Activated CD4-positive, alpha-beta T cell treated with anti-CD3 and anti-CD28 coated beads, Interleukin-2, amount 50 U/mL, for 24 hours (primary cell): ENCODE measurements around the gene RNF10.
"Not testable (repeated sequence)": the region's sequence is repeated elsewhere in the genome, so short reads cannot be mapped to it uniquely, and the experiment has no call there.

Experiments used
- DNase-seq, 2 donors: peaks; one replicate each; pipeline ENCODE4 v3.0.0-alpha.2; 2020; ENCODE audit warnings: low read depth in 1 of 2, low spot score in 1 of 2

Gene RNF10

DNA sequence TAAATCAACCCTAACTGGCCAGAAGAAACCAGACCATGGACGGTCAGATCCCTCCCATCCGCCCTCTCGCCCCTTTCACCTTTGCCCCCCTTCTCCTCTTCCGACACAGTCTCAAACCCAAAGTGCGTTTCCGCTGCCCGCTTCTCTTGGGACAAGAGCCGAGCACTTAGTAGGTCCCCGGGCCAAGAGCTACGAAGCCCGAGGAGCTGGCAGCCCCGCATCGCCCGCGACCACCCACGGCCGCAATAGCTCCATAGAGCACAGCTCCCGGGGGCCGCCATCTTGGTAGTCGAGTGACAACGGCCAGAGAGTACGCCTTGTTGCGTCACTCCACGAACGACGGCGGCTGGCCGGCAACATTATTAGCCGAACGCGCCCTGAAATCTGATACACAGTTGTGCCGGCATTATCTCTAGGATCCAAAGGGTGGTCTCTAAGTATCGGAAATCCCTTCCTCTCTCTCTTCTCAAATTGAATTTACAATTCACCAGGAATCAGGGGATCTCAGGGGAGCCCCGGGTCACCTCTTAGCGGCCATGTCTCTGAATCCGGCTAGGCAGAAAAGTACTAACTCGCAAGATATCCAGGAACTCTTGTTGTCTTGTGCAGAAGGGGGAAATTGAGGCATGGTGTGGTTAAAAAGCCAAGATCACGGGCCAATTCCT is 5.2 kb upstream of the RNF10 start, which contains the start of gene COQ5:
Gene COQ5 (minus strand): TSS at position 298 of the 665 bp plus-strand sequence. CDS start 17 bp downstream, at position 281.
- peak; percentile 64 to 84 for DNase-seq

- DNase-seq: no peak
Measured at GRCh38 chr12:120529641-120530417, 4.3 kb upstream of the RNF10 start.

- DNase-seq: not testable (repeated sequence)
Measured at GRCh38 chr12:120530418-120530761, 3.8 kb upstream of the RNF10 start.

DNA sequence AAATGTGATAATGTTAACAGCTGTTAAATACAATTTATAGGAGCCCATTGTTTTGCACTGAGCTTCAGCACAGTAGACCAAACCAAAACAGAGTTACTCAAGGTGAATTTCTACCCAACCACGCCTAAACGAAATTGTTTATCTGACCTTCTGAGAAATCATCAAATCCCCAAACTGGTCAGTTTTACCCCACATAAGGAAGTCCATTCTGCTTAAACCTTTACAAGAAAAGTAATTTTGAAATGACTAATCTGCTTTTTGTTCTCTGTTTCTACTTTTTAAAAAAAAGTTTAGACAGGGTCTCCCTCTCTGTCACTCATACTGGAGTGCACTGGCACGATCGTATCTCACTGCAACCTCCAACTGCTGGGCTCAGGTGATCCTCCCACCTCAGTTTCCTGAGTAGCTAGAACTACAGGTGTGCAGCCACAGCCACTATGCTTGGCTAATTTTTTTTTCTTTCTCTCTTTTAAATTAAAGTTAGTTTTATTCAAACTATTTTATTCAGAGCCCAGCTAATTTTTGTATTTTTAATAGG is 1.4 kb upstream of the RNF10 start:
- DNase-seq: no peak

- DNase-seq: peak; percentile 13 to 37
Measured at GRCh38 chr12:120534703-120535655, 823 bp downstream of the RNF10 start.

- no peak for DNase-seq
Measured at GRCh38 chr12:120536064-120536791, 2.1 kb downstream of the RNF10 start.

DNA sequence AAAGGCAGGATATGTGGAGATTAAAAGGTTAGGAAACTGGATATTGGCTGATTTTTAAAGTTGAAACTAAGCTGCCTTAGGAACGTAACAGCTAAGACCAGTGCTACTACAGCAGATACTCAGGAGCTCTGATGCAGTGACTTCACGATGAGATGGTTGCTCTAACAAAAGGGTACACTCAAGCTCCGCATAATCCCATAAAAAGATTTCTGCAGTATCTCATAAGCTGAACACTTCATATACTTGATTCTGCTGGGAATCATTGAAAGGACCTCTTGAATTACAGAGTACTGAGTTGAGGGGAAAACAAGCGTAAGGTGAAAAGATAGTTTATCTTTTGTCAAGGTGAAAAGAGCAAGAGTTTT is 3.7 kb downstream of the RNF10 start:
- no peak for DNase-seq

- no peak for DNase-seq
Measured at GRCh38 chr12:120538281-120539156, 4.4 kb downstream of the RNF10 start.

GRCh38 chr12:120539303-120539702 is 5.1 kb downstream of the RNF10 start:
- no peak for DNase-seq

DNA sequence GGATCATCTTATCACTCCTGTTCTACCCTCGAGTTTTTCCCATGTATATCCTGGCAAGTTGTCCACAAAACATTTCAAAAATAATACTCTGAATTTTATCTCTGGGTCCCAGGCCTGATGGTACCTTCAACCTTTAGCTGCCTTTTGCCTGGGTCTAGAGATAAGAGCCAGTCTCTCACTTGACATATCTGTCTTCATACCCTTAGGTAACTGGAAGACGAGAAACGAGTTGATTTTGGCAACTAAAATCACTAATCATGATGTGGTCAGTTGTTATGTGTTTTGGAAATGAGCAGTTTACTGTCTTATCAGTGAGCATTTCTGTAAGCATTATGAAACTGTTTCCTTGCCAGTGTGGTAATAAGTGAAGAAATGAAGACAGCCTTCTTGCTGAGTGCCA is 6.3 kb downstream of the RNF10 start:
- no peak for DNase-seq

DNA sequence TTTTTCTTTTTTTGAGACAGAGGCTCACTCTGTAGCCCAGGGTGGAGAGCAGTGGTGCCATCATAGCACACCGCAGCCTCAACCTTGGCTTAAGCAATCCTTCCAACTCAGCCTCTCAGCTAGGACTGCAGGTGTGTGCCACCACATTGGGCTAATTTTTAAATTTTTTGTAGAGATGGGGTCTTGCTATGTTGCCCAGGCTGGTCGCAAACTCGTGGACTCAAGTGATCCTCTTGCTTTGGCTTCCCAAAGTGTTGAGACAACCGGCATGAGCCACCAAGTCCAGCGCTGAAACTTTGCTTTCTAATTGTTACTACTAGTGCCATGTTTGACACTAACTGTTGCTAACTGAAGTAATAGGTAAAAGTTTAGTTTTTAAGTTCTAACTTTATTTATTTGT is 8.0 kb downstream of the RNF10 start:
- DNase-seq: no peak

GRCh38 chr12:120544691-120545090 is 10.5 kb downstream of the RNF10 start:
- DNase-seq: no peak

DNA sequence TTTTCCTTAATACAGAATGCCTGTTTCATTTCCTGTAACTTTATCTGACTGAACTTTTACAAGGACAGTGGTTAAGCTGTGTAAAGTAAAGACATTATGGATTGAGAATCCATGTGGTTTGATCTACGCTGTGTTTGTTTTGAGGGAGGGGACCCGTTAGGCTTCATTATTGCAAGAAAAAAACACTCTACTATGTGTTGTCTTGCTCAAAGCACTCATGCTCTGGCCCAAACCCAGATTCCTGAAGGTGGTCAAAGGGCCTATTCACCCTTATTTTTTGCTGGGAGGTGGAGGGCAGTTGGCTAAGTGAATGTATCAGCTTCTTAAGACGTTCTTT is 11.9 kb downstream of the RNF10 start:
- DNase-seq: no peak

DNA sequence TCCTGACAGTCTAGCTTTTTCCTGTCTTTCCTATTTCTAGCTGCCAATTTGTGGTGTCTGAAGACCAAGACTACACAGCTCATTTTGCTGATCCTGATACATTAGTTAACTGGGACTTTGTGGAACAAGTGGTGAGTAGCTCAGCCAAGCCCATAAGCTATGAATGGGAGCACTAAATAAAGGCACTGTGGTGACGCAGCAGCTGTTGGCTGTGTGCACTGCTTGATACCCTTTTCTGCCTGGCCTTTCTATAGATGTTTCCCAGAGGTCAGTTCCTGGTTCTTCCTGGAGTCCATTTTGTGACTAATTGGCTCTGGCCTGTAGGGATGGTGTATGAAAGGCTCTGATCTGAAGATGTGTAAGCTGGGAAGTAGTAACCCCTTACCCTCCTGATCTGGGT is 20.5 kb downstream of the RNF10 start:
- DNase-seq: no peak

DNA sequence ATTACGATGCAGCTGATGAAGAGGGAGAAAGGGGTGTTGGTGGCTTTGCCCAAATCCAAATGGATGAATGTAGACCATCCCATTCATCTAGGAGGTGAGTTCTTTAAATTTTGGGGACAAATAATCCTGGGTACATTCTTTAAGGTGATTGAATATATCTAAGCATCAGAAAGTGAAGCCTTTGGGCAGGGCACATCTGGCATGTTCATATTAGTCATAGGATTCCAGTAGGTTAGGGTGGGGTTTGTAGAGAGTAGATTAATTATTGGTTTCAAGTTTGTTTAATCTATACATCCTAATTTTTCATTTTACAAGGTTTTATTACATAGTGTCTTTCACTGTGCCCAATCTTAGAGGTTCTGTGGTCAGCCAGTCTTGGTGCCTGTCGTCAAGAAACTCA is 23.4 kb downstream of the RNF10 start:
- DNase-seq: no peak

GRCh38 chr12:120562906-120563305 is 28.8 kb downstream of the RNF10 start:
- DNase-seq: no peak

GRCh38 chr12:120563495-120563894 is 29.3 kb downstream of the RNF10 start:
- DNase-seq: no peak

DNA sequence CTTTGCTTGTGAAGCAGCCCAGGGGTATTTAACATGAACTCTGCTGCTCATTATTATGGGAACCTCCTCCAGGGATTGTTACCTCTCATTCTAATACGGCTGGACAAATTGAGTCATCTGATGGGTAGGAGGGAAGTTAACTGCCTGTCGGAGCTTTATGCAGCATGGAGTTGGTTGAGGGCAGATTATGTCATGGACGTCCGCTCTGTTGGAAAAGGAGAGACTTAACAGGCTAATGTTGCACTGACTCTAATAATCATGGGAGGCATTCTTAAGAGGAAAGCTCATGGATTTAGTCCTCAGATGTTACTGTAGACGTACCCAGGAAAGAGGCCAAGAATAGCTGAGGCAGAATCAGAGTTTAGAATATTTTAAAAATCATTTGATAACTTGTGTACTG is 37.1 kb downstream of the RNF10 start:
- no peak for DNase-seq

GRCh38 chr12:120573560-120573959 is 39.4 kb downstream of the RNF10 start:
- DNase-seq: no peak

DNA sequence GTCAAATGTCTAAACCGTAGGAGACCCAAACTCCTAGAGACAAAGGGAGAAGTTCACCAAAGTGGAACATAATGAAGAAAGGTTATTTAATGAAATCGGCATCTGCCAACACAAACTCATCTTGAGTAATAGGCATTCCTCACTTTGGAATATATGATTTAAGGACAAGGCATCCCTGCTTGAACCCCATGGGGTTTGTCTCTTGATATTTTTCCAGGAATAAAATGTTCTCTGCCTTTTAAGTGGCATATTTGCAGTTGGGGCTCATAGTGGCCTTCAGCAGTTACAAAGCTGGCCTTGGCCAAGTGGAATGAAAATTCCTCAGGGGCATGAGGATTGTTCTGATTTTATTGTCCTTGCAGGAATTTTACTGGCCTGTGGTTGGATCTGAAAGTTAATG is 40.0 kb downstream of the RNF10 start:
- no peak for DNase-seq
